HG02884 (cell line): Measurements from ENCODE around the gene ZNF560.
"Not testable (repeated sequence)": the region's sequence is repeated elsewhere in the genome, so short reads cannot be mapped to it uniquely, and the experiment has no call there.

Experiments used
- ATAC-seq: cut with Tn5 transposase; IDR thresholded peaks from one replicate; pipeline ENCODE4 v1.9.1; 2021; ENCODE audit warnings: mild to moderate bottlenecking, moderate library complexity; ENCODE audit not compliant: unreplicated experiment

Gene ZNF560

GRCh38 chr19:9498183-9498902, at the start of gene ZNF560:
TSS of gene ZNF560 (minus strand) at chr19:9498616. CDS start at chr19:9475313, 23,303 bp downstream.
- no peak for ATAC-seq

GRCh38 chr19:9547870-9548269, 49.5 kb upstream of the ZNF560 start:
- ATAC-seq: no peak

GRCh38 chr19:9541281-9541680, 42.9 kb upstream of the ZNF560 start:
- ATAC-seq: not testable (repeated sequence)

- ATAC-seq: not testable (repeated sequence)
Measured at GRCh38 chr19:9539921-9540320, 41.5 kb upstream of the ZNF560 start.

GRCh38 chr19:9539201-9539600, 40.8 kb upstream of the ZNF560 start:
- ATAC-seq: not testable (repeated sequence)

GRCh38 chr19:9538183-9539058, 40.0 kb upstream of the ZNF560 start, which contains the start of gene ZNF426:
TSS of gene ZNF426 (minus strand) at chr19:9538645. CDS start at chr19:9536232, 2,413 bp downstream.
- ATAC-seq: peak; percentile 68

GRCh38 chr19:9535934-9536333, 37.5 kb upstream of the ZNF560 start:
- no peak for ATAC-seq

GRCh38 chr19:9531933-9532332, 33.5 kb upstream of the ZNF560 start:
- no peak for ATAC-seq

- ATAC-seq: no peak
Measured at GRCh38 chr19:9528757-9529336, 30.4 kb upstream of the ZNF560 start.

GRCh38 chr19:9523885-9524474, 25.6 kb upstream of the ZNF560 start:
- no peak for ATAC-seq

- ATAC-seq: no peak
Measured at GRCh38 chr19:9507285-9507684, 8.9 kb upstream of the ZNF560 start.

- no peak for ATAC-seq
Measured at GRCh38 chr19:9500796-9501195, 2.4 kb upstream of the ZNF560 start.

GRCh38 chr19:9494096-9494495, 4.3 kb downstream of the ZNF560 start:
- no peak for ATAC-seq

GRCh38 chr19:9487016-9487415, 11.4 kb downstream of the ZNF560 start:
- no peak for ATAC-seq

GRCh38 chr19:9485140-9485539, 13.3 kb downstream of the ZNF560 start:
- no peak for ATAC-seq

GRCh38 chr19:9474975-9475374, 23.4 kb downstream of the ZNF560 start:
- no peak for ATAC-seq

- ATAC-seq: no peak
Measured at GRCh38 chr19:9467161-9467560, 31.3 kb downstream of the ZNF560 start.

- no peak for ATAC-seq
Measured at GRCh38 chr19:9461938-9462337, 36.5 kb downstream of the ZNF560 start.

GRCh38 chr19:9456018-9456689, 42.3 kb downstream of the ZNF560 start:
- no peak for ATAC-seq

- no peak for ATAC-seq
Measured at GRCh38 chr19:9453953-9454352, 44.5 kb downstream of the ZNF560 start.

GRCh38 chr19:9445037-9445436, 53.4 kb downstream of the ZNF560 start:
- ATAC-seq: no peak
